Nephron (organoid): ENCODE measurements around the gene UBXN2A.

Experiments
- H3K27ac Mint-ChIP-seq, 3 experiments: 2 replicates each; pipeline ENCODE4 v1.8.0; 2020; ENCODE audit warnings: mixed read lengths in 3 of 3, mild to moderate bottlenecking in 2 of 3, moderate library complexity in 1 of 3
- H3K27me3 Mint-ChIP-seq: 2 replicates; pipeline ENCODE4 v1.8.0; 2021; ENCODE audit warnings: low read depth, mild to moderate bottlenecking, moderate library complexity, mixed read lengths
- H3K36me3 Mint-ChIP-seq: 2 replicates; pipeline ENCODE4 v1.8.0; 2020; ENCODE audit warnings: low read depth, mixed read lengths
- H3K4me1 Mint-ChIP-seq: 2 replicates; pipeline ENCODE4 v1.8.0; 2020; ENCODE audit warnings: mixed read lengths
- H3K4me3 Mint-ChIP-seq, 3 experiments: 2 replicates each; pipeline ENCODE4 v1.8.0; 2020; ENCODE audit warnings: mild to moderate bottlenecking in 3 of 3, mixed read lengths in 3 of 3, moderate library complexity in 2 of 3
- H3K9me3 Mint-ChIP-seq: 2 replicates; pipeline ENCODE4 v1.8.0; 2020; ENCODE audit warnings: mixed read lengths
- CTCF ChIP-seq, 3 experiments: fragments of 200-600 bp; sonication (generic); IDR thresholded peaks; one replicate each; pipeline ENCODE4 v1.5.0; 2021; ENCODE audit warnings: antibody characterized with exemption in 3 of 3; ENCODE audit not compliant: unreplicated experiment in 3 of 3

UBXN2A gene

GRCh38 chr2:24048769-24049484, 108.7 kb downstream of the UBXN2A start:
- Mint-ChIP-seq H3K27ac (peak overlapping the region in 1 of 3 experiments; percentile 55), H3K9me3 (no peaks in the 10 kb centered on the region), H3K27me3 (no peaks in the 10 kb centered on the region), H3K4me3 (peak overlapping the region in 1 of 3 experiments; percentile 94), H3K4me1 (peaks cover 20% of the 10 kb centered on the region), H3K36me3 (no peaks in the 10 kb centered on the region)
- no peak for TF ChIP-seq CTCF (IDR thresholded peaks at IDR 0.05; ENCODE audit: unreplicated experiment in 3 of 3)

GRCh38 chr2:24049485-24050021, 109.3 kb downstream of the UBXN2A start, which contains the start of gene FKBP1B:
Gene FKBP1B, plus strand, starts transcription at chr2:24049741. Its CDS starts 109 bp downstream, at chr2:24049850.
- Mint-ChIP-seq H3K4me3 (peak within 1 kb of the TSS in 1 of 3 experiments; percentile 94), H3K4me1 (peaks cover 20% of the 10 kb centered on the region), H3K36me3 (no peaks in the 10 kb centered on the region), H3K27me3 (no peaks in the 10 kb centered on the region), H3K27ac (peak within 1 kb of the TSS in 1 of 3 experiments; percentile 55), H3K9me3 (no peaks in the 10 kb centered on the region)
- no peak for TF ChIP-seq CTCF (IDR thresholded peaks at IDR 0.05; ENCODE audit: unreplicated experiment in 3 of 3)

- Mint-ChIP-seq H3K27ac (no peak overlapping the region), H3K9me3 (no peaks in the 10 kb centered on the region), H3K4me1 (peaks cover 13% of the 10 kb centered on the region), H3K4me3 (no peak overlapping the region), H3K27me3 (no peaks in the 10 kb centered on the region), H3K36me3 (no peaks in the 10 kb centered on the region)
- no peak for TF ChIP-seq CTCF (IDR thresholded peaks at IDR 0.05; ENCODE audit: unreplicated experiment in 3 of 3)
These were observed 110.0 kb downstream of the UBXN2A start for GRCh38 chr2:24050041-24050979.

GRCh38 chr2:24051833-24052232, 111.6 kb downstream of the UBXN2A start:
- Mint-ChIP-seq H3K27me3 (no peaks in the 10 kb centered on the region), H3K4me3 (no peak overlapping the region), H3K27ac (no peak overlapping the region), H3K4me1 (peaks cover 5% of the 10 kb centered on the region), H3K36me3 (peaks cover 4% of the 10 kb centered on the region), H3K9me3 (no peaks in the 10 kb centered on the region)
- no peak for TF ChIP-seq CTCF (IDR thresholded peaks at IDR 0.05; ENCODE audit: unreplicated experiment in 3 of 3)

GRCh38 chr2:24052951-24053350, 112.7 kb downstream of the UBXN2A start:
- H3K36me3 Mint-ChIP-seq, result peaks cover 4% of the 10 kb centered on the region
- no peak overlapping the region for H3K27ac Mint-ChIP-seq
- no peaks in the 10 kb centered on the region for H3K4me1 Mint-ChIP-seq
- no peak for TF ChIP-seq CTCF (IDR thresholded peaks at IDR 0.05; ENCODE audit: unreplicated experiment in 3 of 3)
- H3K4me3 Mint-ChIP-seq, result no peak overlapping the region
- H3K27me3 Mint-ChIP-seq, result no peaks in the 10 kb centered on the region
- no peaks in the 10 kb centered on the region for H3K9me3 Mint-ChIP-seq
